Measurements from ENCODE around the gene SIGLECL1.
A peak's percentile ranks its signal among the peaks of the same experiment; 100 is the strongest.

Gene SIGLECL1

DNA sequence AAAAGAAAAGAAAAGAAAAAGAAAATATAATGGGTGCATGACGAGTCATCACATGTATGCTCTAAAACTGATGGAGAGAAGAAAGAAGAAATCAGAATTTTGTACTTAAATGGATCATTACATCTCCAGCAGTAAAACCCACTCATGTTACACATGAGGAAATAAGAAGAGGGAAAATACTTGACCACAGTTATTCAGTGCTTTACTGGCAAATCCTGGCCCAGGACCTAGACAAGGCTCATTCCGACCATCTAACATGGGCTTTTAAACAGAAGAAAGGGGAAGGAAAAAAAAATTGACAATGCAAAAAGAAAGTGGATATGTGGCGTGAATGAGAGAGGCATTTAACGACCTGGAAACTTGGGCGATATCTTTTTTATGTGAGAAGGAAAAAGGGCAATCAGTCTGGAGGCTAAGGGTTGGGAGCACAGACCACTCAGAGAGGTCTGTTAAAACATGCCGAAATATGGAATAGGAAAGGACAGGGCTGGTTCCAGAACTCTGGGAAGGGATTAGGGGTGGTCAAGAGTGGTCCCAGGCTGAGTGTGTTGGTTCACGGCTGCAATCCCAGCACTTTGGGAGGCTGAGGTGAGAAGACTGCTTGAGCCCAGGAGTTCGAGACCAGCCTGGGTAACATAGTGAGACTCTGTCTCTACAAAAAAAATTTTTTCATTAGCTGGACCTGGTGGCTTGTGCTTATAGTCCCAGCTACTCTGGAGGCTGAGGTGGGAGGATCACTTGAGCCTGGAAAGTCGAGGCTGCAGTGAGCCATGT, 1.6 kb downstream of the SIGLECL1 start:
- DNase-seq (ENCODE audit: low read depth) = no peak

DNA sequence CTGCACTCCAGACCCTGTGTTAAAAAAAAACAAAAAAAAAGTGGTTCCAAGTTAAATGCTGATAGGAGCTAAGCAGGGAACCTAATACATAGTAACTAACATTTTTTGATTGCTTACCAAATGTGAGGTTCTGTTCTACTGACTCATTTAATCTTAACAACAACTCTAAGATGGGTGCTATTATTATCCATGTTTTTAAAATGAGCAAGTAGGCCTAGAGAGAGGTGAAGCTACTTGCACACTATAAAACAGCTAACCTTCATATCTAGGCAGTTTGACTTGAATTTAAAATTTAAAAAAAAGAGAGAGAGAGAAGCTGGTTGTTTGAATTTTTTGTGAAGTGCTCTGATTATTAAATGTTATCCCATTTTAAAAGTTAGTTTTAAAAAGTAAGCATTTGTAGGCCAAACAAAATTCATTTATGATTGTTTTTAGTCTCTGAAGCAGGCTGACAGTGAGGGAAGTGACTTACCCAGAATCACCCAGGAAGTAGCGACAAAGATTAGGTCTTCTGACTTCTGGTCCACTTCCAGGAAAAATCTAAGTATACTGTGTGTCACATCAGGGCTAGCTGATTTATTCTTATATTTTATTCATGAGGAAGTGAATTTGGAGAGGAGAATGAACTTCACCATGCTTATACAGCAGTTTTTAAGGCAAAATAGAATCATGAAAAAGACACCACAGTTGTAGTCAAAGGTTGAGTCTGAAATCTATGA, 2.4 kb downstream of the SIGLECL1 start:
- DNase-seq (ENCODE audit: low read depth) = no peak

- no peak for DNase-seq (ENCODE audit: low read depth)
Measured at GRCh38 chr19:51256155-51256625, 5.3 kb downstream of the SIGLECL1 start.

- DNase-seq (ENCODE audit: low read depth) = no peak
Measured at GRCh38 chr19:51257471-51257870, 6.6 kb downstream of the SIGLECL1 start.

DNA sequence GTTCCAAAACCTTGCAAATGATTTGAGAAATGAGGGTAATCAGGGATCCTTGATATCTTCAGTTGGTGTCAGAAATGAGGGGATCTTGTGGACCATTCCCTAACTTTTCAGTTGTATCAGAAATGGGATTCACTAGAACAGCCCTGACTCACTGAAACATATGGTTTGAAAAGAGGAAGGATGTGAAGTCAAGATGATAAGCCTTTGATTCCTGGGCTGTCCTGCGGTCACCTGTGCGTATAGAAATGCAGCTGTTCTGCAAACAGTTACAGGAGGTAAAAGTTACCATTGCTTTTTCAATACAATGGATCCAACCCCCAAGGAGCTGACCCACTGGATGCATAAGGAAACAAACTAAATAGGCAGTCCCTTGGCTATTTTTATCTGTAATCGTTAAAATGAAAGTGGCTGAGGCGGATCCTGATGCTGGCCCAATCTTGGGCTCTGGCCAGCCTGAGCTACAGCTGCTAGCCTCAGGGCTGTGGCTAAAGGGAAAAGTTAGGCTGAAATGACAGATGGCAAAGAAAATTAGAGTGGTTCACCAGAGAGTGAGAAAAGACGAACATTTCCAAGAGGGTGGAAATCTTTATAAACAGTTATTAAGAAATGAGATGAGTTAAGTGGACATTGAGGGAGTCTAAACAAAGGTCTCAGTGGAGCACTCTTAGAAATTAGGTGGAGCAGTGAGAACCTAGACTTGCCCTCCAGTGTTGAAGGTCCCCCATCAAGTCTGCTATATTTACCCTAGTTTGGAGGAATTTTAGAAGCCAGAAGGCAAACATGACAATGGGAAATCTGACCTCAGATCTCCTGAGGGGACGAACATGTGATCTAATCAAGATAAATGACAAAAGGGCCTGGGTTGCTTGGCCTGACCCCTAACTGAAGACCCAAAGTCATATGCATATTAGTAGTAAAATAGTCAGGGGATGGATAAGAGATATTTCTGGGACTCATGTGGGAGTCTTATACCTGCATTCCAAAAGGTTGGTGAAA, 7.6 kb downstream of the SIGLECL1 start:
- no peak for DNase-seq (ENCODE audit: low read depth)

- peak; percentile 11 for DNase-seq (ENCODE audit: low read depth)
Measured at GRCh38 chr19:51259348-51260245, 8.7 kb downstream of the SIGLECL1 start.

GRCh38 chr19:51263808-51264207, 12.9 kb downstream of the SIGLECL1 start:
- DNase-seq (ENCODE audit: low read depth) = no peak

GRCh38 chr19:51271067-51271466, 20.2 kb downstream of the SIGLECL1 start:
- no peak for DNase-seq (ENCODE audit: low read depth)

DNA sequence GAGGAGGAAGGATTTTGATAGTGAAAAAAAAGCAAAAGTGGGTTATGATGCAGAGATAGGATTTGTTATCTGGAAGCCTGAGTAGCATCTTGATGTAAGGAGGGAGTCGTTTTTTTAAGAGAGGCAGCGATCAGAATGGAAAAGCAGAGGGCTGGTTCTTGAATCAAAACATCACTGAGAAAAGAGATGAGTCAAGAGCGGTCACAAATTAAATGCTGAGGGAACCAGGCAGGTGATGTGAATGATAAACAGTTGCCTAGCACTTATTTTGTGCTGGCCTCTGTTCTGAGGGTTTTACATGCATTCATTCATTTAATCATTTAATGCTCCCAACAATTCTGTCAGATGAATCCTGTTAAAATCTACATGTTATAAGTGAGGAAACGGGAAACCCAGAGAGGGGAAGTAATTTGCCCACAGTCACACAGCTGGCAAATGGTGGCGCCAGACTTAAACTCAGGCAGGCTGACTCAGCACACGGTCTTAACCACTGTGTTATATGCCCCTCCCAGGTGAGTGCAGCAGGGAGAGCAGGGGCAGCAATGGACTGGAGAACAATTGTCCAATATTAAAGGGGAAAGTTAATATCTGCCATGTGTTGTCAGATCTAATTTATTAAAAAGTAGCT, 21.4 kb downstream of the SIGLECL1 start:
- DNase-seq (ENCODE audit: low read depth) = no peak

DNA sequence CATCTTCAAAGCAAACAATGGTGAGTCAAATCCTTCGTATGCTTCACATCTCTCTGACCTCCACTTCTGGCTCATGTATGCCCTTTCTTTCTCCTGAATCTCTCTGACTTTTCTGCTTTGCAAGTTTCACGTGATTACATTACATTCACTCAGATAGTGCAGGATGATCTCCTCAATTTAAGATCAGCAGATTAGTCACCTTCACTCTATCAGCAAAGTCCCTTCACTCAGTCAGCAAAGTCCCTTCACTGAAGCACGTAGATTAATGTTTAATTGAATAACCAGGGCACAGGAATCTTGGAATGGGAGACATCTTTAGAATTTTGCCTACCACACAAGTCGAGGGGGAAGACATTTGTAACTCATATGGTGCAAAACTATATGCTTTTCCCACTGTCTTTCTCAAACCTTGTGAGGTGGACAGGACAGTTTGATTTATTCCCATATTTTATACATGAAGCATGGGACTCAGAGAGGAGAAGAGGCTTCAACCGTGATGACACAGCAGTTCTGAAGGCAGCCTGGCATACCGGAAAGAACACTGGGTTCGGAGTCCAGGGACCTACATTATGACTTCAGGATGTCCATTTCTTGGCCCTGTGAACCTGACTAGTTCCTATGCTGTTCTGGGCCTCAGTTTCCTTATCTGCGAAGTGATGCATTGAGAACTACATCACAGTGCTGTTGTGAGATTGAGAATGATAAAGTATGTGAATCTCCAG, 23.3 kb downstream of the SIGLECL1 start:
- DNase-seq (ENCODE audit: low read depth) = no peak

- no peak for DNase-seq (ENCODE audit: low read depth)
Measured at GRCh38 chr19:51277112-51277511, 26.2 kb downstream of the SIGLECL1 start.

DNA sequence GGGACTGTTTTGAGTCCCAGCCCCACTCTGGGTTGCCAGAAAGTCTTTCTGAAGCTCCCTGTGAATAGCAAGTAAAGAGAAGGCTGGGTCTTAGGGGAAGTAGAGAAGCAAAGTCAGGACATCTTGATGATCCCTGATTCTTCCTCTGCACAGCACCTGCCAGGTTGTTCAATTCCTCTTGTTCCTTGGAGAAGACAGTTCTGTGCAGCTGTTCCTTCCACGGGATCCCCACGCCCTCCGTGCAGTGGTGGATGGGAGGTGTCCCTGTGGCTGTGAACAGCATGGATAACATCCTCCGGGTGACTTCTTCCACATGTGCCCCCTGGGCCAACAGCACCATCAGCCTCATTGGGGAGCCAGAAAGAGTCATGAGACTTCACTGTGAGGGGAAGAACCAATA, 31.5 kb downstream of the SIGLECL1 start:
- DNase-seq (ENCODE audit: low read depth) = no peak

DNA sequence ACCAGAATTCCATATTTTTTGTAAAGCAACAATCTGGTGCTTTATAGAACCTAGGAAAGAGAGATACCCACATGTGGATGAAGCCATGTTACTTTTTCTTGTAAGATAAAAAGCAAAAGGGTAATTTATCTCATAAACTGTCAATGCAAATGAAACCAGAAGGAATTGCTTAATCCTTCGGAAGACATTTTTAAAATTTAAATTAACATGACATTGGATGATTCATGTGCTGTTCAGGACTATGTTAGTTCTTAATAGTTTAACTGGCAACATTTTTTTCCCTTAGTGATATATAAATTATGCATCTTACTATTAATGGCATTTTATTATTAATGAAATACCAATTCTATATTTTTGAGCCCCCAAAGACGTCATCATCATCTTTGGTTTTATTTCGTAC, 34.8 kb downstream of the SIGLECL1 start:
- DNase-seq (ENCODE audit: low read depth) = no peak

- DNase-seq (ENCODE audit: low read depth) = no peak
Measured at GRCh38 chr19:51289635-51290034, 38.8 kb downstream of the SIGLECL1 start.

DNA sequence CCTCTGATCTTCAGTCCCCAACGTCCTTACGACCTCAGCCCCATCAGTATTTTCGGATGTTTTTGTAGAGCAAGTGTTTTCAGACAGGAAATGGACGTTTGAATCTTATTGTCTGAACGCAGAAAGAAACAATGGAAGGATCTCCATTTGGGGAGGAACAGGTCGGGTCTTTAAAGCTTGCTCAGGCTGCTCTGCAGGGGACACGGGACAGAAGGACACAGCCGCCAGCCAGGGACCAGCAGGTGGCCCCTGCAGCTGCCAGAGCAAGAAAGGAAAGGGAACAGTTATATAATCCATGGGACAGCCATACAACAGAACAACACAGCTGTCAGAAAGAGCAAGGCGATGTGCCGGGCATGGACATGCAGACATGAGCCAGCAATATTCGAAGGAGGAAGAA, 42.1 kb downstream of the SIGLECL1 start:
- DNase-seq (ENCODE audit: low read depth) = no peak

DNA sequence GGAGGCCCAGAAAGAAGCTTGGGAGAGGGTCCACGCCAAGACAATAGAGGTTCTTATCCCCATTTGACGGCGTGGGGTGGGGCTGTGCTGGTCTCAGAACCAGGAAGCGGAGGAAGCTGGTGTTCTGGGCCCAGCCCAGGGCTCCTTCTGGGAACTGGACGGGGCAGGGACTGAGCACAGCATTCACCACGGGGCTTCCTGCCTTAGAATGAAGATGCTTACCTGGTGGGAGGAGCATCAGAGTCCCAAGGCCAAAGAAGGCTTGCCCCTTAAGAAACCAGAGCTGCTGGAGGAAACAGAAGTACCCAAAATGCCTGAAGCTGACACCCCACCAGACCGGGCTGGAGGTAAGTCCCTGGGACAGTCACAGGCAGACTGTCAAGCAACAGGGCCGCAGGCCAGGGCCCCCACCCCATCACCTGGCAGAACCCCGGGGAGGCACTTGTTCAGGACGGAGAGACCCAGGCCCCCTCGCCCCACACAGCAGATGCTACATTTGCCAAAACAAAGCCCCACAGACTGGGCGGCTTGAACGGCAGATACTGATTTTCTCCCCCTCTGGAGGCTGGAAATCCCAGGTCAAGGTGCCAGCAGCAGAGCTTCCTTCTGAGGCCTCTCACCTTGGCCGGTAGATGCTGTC, 42.8 kb downstream of the SIGLECL1 start:
- DNase-seq (ENCODE audit: low read depth) = no peak

- no peak for DNase-seq (ENCODE audit: low read depth)
Measured at GRCh38 chr19:51294211-51294976, 43.5 kb downstream of the SIGLECL1 start.

DNA sequence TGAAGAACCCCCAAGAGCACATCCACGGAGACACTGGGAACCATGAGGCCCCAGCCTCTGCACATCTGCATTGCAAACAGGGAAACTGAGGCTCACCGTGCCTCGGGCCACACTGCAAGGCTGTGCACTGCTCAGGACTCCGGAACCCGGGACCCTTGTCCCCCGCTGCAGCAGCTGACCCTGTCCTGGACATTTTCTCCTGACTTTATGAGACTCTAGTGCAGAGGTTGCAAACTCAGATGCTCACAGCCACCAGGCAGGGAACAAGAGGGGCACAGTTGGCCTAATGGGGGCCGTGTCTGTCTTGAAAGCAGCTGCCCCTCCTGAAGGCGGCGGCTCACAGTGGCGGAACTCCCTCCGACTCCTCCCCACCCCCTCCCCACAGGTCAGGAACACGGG, 44.1 kb downstream of the SIGLECL1 start:
- DNase-seq (ENCODE audit: low read depth) = no peak

Measured in activated T-cell treated with anti-CD3 and anti-CD28 coated beads for 1 hour (primary cell).